Effector memory CD4-positive, alpha-beta T cell (primary cell): ENCODE results near the gene PTPRN2.

ENCODE experiments used
- DNase-seq, 3 donors: peaks; one replicate each; pipeline ENCODE4 v3.0.0-alpha.2; 2020
- H3K27ac ChIP-seq: 2 replicates; pipeline ENCODE4 v1.7.0; 2013; ENCODE audit warnings: mild to moderate bottlenecking, low read length, moderate library complexity; ENCODE audit not compliant: insufficient read depth, poor library complexity, severe bottlenecking
- H3K27me3 ChIP-seq: replicated peaks from 2 replicates; pipeline ENCODE4 v1.7.0; 2013; ENCODE audit warnings: mild to moderate bottlenecking, low read length; ENCODE audit not compliant: insufficient read depth, control insufficient read depth, poor library complexity, severe bottlenecking
- H3K36me3 ChIP-seq: 2 replicates; pipeline ENCODE4 v1.7.0; 2013; ENCODE audit warnings: mild to moderate bottlenecking, low read length, moderate library complexity; ENCODE audit not compliant: control insufficient read depth, insufficient read depth
- H3K4me1 ChIP-seq: 2 replicates; pipeline ENCODE4 v1.7.0; 2013; ENCODE audit warnings: low read length, mild to moderate bottlenecking; ENCODE audit not compliant: control insufficient read depth, insufficient read depth, poor library complexity, severe bottlenecking
- H3K4me3 ChIP-seq: 2 replicates; pipeline ENCODE4 v1.7.0; 2013; ENCODE audit warnings: low read length, low read depth, mild to moderate bottlenecking; ENCODE audit not compliant: insufficient read depth, poor library complexity, severe bottlenecking
- H3K9me3 ChIP-seq: 2 replicates; pipeline ENCODE4 v1.7.0; 2013; ENCODE audit warnings: mild to moderate bottlenecking, low read length, moderate library complexity; ENCODE audit not compliant: control insufficient read depth

PTPRN2 gene

GRCh38 chr7:157693071-157693520 lies 894.5 kb downstream of the PTPRN2 start:
- H3K36me3 ChIP-seq = no peaks in the 10 kb centered on the region
- H3K27ac ChIP-seq = no peak overlapping the region
- no peak overlapping the region for H3K4me3 ChIP-seq
- no peak for DNase-seq
- no peaks in the 10 kb centered on the region for H3K9me3 ChIP-seq
- H3K27me3 ChIP-seq = peaks cover 47% of the 10 kb centered on the region
- peaks cover 42% of the 10 kb centered on the region for H3K4me1 ChIP-seq

- no peaks in the 10 kb centered on the region for H3K36me3 ChIP-seq
- peaks cover 42% of the 10 kb centered on the region for H3K4me1 ChIP-seq
- no peak overlapping the region for H3K27ac ChIP-seq
- no peak overlapping the region for H3K4me3 ChIP-seq
- peaks cover 51% of the 10 kb centered on the region for H3K27me3 ChIP-seq
- H3K9me3 ChIP-seq = no peaks in the 10 kb centered on the region
- no peak for DNase-seq
Measured at GRCh38 chr7:157692460-157693011, 895.1 kb downstream of the PTPRN2 start.

- Histone ChIP-seq H3K4me3 (peak overlapping the region; percentile 32), H3K9me3 (no peaks in the 10 kb centered on the region), H3K36me3 (no peaks in the 10 kb centered on the region), H3K4me1 (peaks cover 42% of the 10 kb centered on the region), H3K27me3 (peaks cover 58% of the 10 kb centered on the region), H3K27ac (no peak overlapping the region)
- no peak for DNase-seq
Measured at GRCh38 chr7:157691586-157692459, 895.8 kb downstream of the PTPRN2 start.

GRCh38 chr7:157690833-157691585 lies 896.6 kb downstream of the PTPRN2 start:
- H3K4me1 ChIP-seq = peaks cover 42% of the 10 kb centered on the region

GRCh38 chr7:157690058-157690832 lies 897.4 kb downstream of the PTPRN2 start:
- no peaks in the 10 kb centered on the region for H3K36me3 ChIP-seq
- DNase-seq = no peak
- H3K9me3 ChIP-seq = no peaks in the 10 kb centered on the region
- peak overlapping the region; percentile 32 for H3K4me3 ChIP-seq
- no peak overlapping the region for H3K27ac ChIP-seq
- peaks cover 73% of the 10 kb centered on the region for H3K27me3 ChIP-seq
- H3K4me1 ChIP-seq = peaks cover 47% of the 10 kb centered on the region

More at GRCh38 chr7:157690833-157691585, 896.6 kb downstream of the PTPRN2 start:
- no peak for DNase-seq
- Histone ChIP-seq H3K27ac (no peak overlapping the region), H3K36me3 (no peaks in the 10 kb centered on the region), H3K9me3 (no peaks in the 10 kb centered on the region), H3K27me3 (peaks cover 65% of the 10 kb centered on the region), H3K4me3 (peak overlapping the region; percentile 32)

GRCh38 chr7:157689269-157690057 lies 898.2 kb downstream of the PTPRN2 start:
- Histone ChIP-seq H3K27me3 (peaks cover 81% of the 10 kb centered on the region), H3K4me1 (peaks cover 49% of the 10 kb centered on the region), H3K4me3 (peak overlapping the region; percentile 32), H3K27ac (no peak overlapping the region), H3K36me3 (no peaks in the 10 kb centered on the region), H3K9me3 (no peaks in the 10 kb centered on the region)
- DNase-seq = no peak

- H3K9me3 ChIP-seq = no peaks in the 10 kb centered on the region
- H3K4me3 ChIP-seq = no peak overlapping the region
- H3K36me3 ChIP-seq = no peaks in the 10 kb centered on the region
- no peak for DNase-seq
- H3K4me1 ChIP-seq = peaks cover 50% of the 10 kb centered on the region
- H3K27ac ChIP-seq = no peak overlapping the region
- H3K27me3 ChIP-seq = peaks cover 81% of the 10 kb centered on the region
Measured at GRCh38 chr7:157688533-157689268, 898.9 kb downstream of the PTPRN2 start.

- Histone ChIP-seq H3K27ac (no peak overlapping the region), H3K27me3 (peaks cover 86% of the 10 kb centered on the region), H3K4me1 (peaks cover 44% of the 10 kb centered on the region), H3K4me3 (no peak overlapping the region), H3K36me3 (no peaks in the 10 kb centered on the region), H3K9me3 (no peaks in the 10 kb centered on the region)
- DNase-seq = no peak
Measured at GRCh38 chr7:157687845-157688532, 899.6 kb downstream of the PTPRN2 start.
